SU-DHL-6 (cell line): ENCODE data around the gene FBXL4.

Source experiments
- CTCF ChIP-seq: fragments of 200-600 bp; sonication (generic); IDR thresholded peaks from one replicate; pipeline ENCODE4 v1.5.1; 2017; ENCODE audit warnings: antibody characterized with exemption, mild to moderate bottlenecking, low read length, moderate library complexity; ENCODE audit not compliant: insufficient read depth, poor library complexity, severe bottlenecking
- EZH2phosphoT487 ChIP-seq: fragments of 200-600 bp; sonication (generic), shearing (Covaris generic); conservative IDR thresholded peaks from 2 replicates; pipeline ENCODE4 v1.6.1; 2018; ENCODE audit warnings: mild to moderate bottlenecking, antibody characterized with exemption, low read length, moderate library complexity, mixed read lengths

DNA sequence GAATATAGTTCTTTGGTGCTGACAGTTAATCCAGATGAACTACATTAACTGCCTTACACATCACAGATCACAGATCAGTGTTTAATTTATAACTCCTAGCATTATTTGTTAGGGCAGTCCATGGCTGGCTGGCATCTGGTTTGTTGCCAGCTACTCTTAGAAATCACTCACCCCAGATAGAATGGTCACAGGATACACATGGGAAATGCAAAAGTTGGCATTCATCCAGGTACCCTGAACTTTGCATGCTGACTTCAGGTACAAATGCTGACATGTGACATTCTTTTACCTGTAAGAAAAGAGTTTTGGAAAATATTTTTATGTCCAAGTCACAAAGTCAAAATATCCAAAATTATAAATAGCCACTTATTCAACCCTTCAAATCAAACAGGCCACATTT is 20.2 kb downstream of the FBXL4 start:
- TF ChIP-seq CTCF: no peak
- no peak for TF ChIP-seq EZH2phosphoT487
